HG02763 (cell line): ENCODE results near the gene GRAMD4.
"Not testable (repeated sequence)": the region's sequence is repeated elsewhere in the genome, so short reads cannot be mapped to it uniquely, and the experiment has no call there.

ENCODE experiments used
- ATAC-seq: cut with Tn5 transposase; IDR thresholded peaks from one replicate; pipeline ENCODE4 v1.9.1; 2021; ENCODE audit warnings: mild to moderate bottlenecking, moderate library complexity; ENCODE audit not compliant: unreplicated experiment

The GRAMD4 gene

GRCh38 chr22:46617986-46618647 is 2.1 kb upstream of the GRAMD4 start:
- no peak for ATAC-seq

DNA sequence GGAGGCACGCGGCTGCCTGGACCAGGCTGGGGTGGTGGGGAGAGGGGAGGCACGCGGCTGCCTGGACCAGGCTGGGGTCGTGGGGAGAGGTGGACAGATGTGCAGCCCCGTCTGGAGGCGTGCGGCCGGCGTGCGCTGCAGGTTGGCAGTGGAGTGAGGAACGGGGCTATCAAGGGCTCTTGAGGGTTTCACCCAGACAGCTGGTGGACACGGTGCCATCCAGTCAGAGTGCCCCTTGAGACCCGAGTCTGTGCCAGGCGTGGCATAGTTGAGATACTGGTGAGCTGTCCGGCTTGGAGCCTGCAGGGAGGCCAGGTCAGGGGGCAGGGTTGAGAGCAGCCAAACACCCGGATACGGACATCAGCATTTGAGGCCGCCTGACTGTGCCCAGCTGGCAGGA is 1.5 kb upstream of the GRAMD4 start:
- ATAC-seq = no peak

GRCh38 chr22:46619240-46619829 is 851 bp upstream of the GRAMD4 start:
- ATAC-seq = no peak

- ATAC-seq = no peak
These were observed 529 bp downstream of the GRAMD4 start for GRCh38 chr22:46620588-46621242.

GRCh38 chr22:46621243-46621930 is 1.2 kb downstream of the GRAMD4 start:
- ATAC-seq = not testable (repeated sequence)

DNA sequence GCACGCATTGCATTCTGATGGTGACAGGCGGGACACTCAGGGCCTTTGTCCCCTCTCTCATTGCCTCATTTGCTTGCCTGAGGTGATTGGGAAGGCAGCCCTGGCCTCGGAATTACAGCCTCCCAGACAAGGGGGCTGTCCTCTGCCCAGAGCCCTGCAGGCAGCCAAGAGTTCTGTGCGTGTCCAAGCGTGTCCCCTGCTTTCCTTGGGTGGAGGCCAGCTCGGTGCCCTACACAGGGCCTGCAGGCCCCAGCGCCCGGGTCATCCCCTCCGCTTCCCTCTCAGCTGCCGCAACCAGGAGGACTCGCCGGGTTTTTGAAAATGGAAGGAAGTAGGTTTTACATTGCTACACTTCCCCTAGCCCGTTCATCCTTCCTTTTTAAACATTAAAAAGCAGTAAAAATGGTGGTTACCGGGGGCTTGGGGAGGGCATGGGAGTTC is 1.9 kb downstream of the GRAMD4 start:
- no peak for ATAC-seq

GRCh38 chr22:46625113-46625842 is 5.1 kb downstream of the GRAMD4 start:
- no peak for ATAC-seq

- ATAC-seq = no peak
These were observed 5.7 kb downstream of the GRAMD4 start for GRCh38 chr22:46625843-46626349.

DNA sequence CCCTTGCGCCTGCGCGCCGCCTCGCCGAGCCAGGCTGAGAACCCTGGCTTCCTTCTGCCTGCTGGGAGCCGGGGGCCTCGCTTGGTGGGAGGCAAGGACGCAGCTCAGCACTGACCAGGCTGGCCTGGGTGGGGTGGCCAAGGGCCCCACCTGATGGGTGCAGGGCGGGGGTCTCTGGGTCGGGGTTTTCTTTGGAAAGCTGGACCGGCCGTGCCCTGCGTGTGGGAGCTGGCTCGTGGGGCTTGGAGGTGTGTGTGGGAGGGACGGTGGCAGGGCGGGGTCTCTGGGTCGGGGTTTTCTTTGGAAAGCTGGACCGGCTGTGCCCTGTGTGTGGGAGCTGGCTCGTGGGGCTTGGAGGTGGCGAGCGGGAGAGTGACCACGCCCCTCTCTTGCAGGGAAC is 6.2 kb downstream of the GRAMD4 start:
- no peak for ATAC-seq

- ATAC-seq = no peak
These were observed 7.0 kb downstream of the GRAMD4 start for GRCh38 chr22:46626911-46627805.

DNA sequence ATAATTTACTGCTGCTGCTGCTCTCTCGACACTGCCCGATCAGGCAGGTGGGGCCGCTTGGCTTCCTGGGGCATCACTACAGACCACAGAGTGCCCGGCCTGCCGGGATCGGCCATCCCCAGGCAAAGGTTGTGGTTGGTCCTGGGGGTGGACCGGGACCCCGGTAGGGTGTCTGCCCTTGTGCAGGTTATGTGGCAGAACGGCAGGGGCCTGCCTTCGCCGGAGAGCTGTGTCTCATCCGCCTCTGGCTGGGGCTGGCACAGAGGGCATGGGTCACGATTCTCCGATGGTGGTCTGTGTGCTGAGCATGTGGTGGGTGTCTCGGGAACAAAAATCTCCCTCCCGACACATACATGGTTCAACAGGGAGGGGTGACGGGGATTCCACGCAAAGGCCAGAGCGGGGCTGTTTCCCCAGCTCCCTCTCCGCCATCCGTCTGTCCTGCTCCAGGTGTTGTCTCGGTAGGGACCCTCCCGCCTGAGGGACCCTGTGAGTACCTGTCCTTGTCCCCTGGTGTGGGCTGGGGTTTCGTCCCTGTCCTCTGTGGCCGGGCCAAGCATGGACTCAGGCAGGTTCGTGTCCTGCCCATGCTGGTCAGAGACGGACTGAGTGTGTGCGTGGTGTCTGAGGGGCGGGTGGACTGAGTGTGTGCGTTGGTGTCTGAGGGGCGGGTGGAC is 7.8 kb downstream of the GRAMD4 start:
- ATAC-seq = no peak

- no peak for ATAC-seq
These were observed 8.6 kb downstream of the GRAMD4 start for GRCh38 chr22:46628756-46629155.

DNA sequence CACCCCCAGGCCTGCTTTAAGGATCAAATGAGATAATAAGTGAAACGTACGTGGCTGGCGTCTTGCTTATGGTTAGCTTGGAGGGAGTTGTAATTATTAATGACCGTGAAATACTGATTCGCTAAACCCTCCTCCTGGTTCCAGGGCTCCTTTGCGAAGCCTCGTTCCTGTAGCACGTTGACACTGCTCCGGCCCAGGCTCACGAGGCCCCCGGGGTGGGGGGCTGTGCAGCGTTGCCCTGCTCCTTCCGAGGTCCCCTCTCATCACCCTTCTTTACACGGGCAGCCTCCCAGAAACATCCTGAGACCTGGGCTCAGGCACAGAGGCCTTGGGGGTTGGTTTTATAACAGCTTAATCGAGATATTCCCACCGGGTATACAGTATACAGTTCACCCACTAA is 9.1 kb downstream of the GRAMD4 start:
- no peak for ATAC-seq

DNA sequence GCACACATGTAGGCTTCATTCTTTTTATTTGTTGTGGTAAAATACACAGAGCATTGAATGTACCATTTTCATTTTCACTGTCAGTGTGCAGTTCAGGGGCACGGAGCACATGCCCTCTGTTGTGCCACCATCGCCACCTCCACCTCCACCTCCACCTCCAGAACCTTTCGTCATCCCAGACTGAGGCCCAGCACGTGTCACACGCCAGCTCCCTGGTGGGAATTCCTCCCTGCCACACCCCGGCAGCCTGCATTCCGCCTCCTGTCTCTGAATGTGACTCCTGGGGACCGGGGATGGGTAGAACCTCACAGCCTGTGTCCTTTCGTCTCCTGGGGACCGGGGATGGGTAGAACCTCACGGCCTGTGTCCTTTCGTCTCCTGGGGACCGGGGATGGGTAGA is 10.9 kb downstream of the GRAMD4 start:
- no peak for ATAC-seq

- ATAC-seq = no peak
These were observed 12.6 kb downstream of the GRAMD4 start for GRCh38 chr22:46632646-46633249.

DNA sequence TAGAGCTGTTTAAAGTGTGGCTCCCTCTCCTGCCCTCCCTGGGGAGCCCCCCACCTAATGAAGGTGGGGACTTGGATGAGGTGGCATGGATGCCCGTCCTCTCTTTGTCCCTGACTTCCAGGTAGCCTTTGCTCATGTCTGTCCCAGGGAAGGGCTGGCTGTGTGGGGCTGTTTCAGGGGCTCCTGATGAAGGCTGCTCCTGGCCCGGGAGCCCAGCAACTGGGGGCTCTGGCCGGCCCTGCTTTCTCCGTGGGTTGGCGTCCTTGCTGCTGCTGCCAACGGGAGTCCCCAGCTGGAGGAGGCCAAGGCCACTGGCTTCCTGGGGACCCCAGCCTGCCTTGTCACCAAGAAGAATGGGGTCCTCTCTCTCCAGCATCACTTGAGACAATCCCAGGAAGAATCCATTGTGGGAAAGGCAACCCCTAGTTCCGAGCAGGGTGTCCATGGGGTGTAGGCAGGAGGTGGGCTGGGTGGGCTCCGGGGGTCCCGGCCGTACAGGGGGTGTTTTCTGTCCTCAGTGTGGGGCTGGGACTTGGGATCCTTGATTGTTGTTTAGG is 13.2 kb downstream of the GRAMD4 start:
- ATAC-seq = no peak

DNA sequence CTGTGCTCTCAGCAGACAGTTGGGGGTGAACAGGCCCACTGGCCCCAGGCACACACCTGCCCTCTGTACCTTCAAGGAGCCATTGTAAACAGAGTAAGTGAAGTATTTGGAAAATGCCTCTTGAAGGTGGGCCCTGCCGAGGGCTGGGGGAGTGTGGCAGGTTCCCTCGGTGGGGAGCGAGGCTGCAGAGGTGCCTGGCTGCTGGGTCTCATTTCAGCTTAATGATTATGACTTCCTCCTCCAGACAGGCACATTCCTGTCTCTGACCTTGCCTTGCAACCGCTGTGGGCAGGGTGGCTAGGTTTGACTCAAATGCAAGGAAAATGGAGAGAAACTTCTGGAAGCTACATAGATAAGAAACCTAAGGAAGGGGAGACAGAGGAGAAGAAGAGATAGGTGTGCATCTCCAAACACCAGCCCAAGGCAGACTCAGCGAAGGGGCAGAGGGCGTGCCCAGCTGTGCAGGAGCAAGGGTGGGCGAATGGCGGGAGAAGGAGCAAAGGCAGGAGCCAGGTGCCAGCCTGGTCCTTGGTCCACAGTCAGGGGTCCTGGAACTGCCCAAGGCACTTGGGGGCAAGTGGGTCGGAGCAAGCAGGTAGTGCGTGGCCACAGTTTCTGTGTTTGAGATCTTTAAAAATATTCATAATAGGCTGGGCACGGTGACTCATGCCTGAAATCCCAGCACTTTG is 14.0 kb downstream of the GRAMD4 start:
- no peak for ATAC-seq
